ENCODE data around the gene ARTN. TPM values are rescaled to one million over a fixed set of nuclear protein-coding genes. Genes with fewer than 3 reads are reported as not detected.

The ARTN gene
- total and polyA plus RNA-seq, 9 of the 15 experiments (the other 6 are each of a cell fraction or from before 2014, with no cell fraction given), result 0.06 to 0.38 TPM; not detected in 7

DNA sequence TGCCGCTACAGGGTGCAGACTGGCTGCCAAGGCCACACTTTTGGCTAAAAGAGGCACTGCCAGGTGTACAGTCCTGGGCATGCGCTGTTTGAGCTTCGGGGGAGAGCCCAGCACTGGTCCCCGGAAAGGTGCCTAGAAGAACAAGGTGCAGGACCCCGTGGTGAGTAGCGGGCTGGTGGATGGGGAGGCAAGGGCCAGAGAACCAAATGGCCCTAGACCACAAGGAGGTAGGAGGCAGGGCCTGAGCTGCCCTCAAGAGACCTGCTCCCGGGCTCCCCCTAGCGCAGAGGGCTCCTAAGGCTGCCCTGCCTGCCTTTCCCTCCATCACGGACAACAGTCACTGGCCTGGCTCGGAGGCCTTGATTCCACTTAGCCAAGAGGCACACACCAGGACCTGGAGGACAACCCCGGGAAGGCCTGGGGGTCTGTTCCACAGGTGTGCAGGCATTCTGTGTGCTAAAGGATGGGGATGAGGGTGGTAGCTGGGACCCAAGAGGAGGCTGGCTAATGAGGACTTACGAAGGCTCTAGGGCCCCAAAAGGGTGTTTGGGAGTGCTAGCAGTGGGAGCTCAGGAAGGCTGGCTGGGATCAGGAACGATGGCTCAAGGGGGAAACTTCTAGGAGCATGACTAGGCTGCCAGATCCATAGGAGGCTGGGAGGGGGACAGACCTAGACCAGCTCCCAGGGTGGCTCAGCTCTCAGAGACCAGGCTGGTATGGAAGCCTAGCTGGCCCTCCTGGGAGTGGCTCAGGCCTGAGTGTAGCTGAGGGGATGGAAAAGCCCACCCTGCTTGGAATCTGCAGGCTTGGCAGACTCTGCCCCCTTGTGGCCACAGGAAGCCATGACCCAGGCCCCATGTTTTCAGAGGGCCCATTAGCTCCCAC, 742 bp downstream of the ARTN start (continued):
- no peak for TF ChIP-seq EP400 (IDR thresholded peaks at IDR 0.05)
- TF ChIP-seq ZNF384 (IDR thresholded peaks at IDR 0.05; ENCODE audit: low read depth, low read length), result no peak
- TF ChIP-seq ZNF436 (CRISPR knock-in tag; IDR thresholded peaks at IDR 0.05), result no peak
- TF ChIP-seq SREBF1 (IDR thresholded peaks at IDR 0.05; ENCODE audit: borderline replicate concordance, low read depth, low read length), result 0 out of 2 replicates have a peak, but pooled peaks have one; percentile 15
- TF ChIP-seq CBFA2T3 (IDR thresholded peaks at IDR 0.05), result no peak
- TF ChIP-seq, protein P1, sequence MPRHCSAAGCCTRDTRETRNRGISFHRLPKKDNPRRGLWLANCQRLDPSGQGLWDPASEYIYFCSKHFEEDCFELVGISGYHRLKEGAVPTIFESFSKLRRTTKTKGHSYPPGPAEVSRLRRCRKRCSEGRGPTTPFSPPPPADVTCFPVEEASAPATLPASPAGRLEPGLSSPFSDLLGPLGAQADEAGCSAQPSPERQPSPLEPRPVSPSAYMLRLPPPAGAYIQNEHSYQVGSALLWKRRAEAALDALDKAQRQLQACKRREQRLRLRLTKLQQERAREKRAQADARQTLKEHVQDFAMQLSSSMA (CRISPR knock-in tag; IDR thresholded peaks at IDR 0.05), result no peak
- no peak for TF ChIP-seq ZNF707 (CRISPR knock-in tag; conservative IDR thresholded peaks at IDR 0.05)
- TF ChIP-seq TEAD2 (tag; IDR thresholded peaks at IDR 0.05), result no peak
- no peak for TF ChIP-seq RHOXF2B (CRISPR knock-in tag; conservative IDR thresholded peaks at IDR 0.05)
- TF ChIP-seq ZNF184 (CRISPR knock-in tag; IDR thresholded peaks at IDR 0.05), result no peak
- no peak for TF ChIP-seq COPS2 (conservative IDR thresholded peaks at IDR 0.05)
- TF ChIP-seq ZNF444 (CRISPR knock-in tag; IDR thresholded peaks at IDR 0.05), result no peak
- no peak for TF ChIP-seq TCF7L2 (IDR thresholded peaks at IDR 0.05; ENCODE audit: low read depth, low read length)

Measured in K562 (cell line).